Parathyroid adenoma (tissue), 2 donors: ENCODE results near the gene ARHGAP22.
A peak's percentile ranks its signal among the peaks of the same experiment; 100 is the strongest.

Experiments
- H2AFZ ChIP-seq: fragments of 300-600 bp; sonication (generic); one replicate; pipeline ENCODE4 v1.7.0; 2017; ENCODE audit warnings: antibody characterized with exemption, mild to moderate bottlenecking
- H3K27ac ChIP-seq: fragments of 300-600 bp; sonication (generic); one replicate; pipeline ENCODE4 v1.7.0; 2017
- H3K27me3 ChIP-seq: fragments of 300-600 bp; sonication (generic); one replicate; pipeline ENCODE4 v1.7.0; 2017; ENCODE audit warnings: low read length; ENCODE audit not compliant: control insufficient read depth, insufficient read depth
- H3K36me3 ChIP-seq: fragments of 300-600 bp; sonication (generic); one replicate; pipeline ENCODE4 v1.7.0; 2017; ENCODE audit warnings: low read length; ENCODE audit not compliant: control insufficient read depth, insufficient read depth
- H3K4me1 ChIP-seq: fragments of 300-600 bp; sonication (generic); one replicate; pipeline ENCODE4 v1.7.0; 2017; ENCODE audit warnings: control low read depth
- H3K4me2 ChIP-seq: fragments of 300-600 bp; sonication (generic); one replicate; pipeline ENCODE4 v1.7.0; 2017; ENCODE audit warnings: low read length
- H3K4me3 ChIP-seq: fragments of 300-600 bp; sonication (generic); one replicate; pipeline ENCODE4 v1.7.0; 2017; ENCODE audit warnings: low read depth, low read length
- H3K79me2 ChIP-seq: fragments of 300-600 bp; sonication (generic); one replicate; pipeline ENCODE4 v1.7.0; 2017; ENCODE audit warnings: control low read depth
- H3K9ac ChIP-seq: fragments of 300-600 bp; sonication (generic); one replicate; pipeline ENCODE4 v1.7.0; 2017; ENCODE audit warnings: mild to moderate bottlenecking
- H3K9me3 ChIP-seq: fragments of 300-600 bp; sonication (generic); one replicate; pipeline ENCODE4 v1.7.0; 2017; ENCODE audit warnings: low read length; ENCODE audit not compliant: control insufficient read depth
- CTCF ChIP-seq: fragments of 300-600 bp; sonication (generic); IDR thresholded peaks from one replicate; pipeline ENCODE4 v1.7.0; 2017; ENCODE audit warnings: antibody characterized with exemption, mild to moderate bottlenecking
- donor health status: primary hyperparathyroidism.

The ARHGAP22 gene

GRCh38 chr10:48445932-48446331, 158.9 kb downstream of the ARHGAP22 start:
- no peaks in the 10 kb centered on the region for H3K9me3 ChIP-seq
- no peak overlapping the region for H3K4me2 ChIP-seq
- TF ChIP-seq CTCF: no peak
- H3K27ac ChIP-seq: no peak overlapping the region
- H2AFZ ChIP-seq: no peak overlapping the region
- no peak overlapping the region for H3K4me3 ChIP-seq
- no peaks in the 10 kb centered on the region for H3K36me3 ChIP-seq
- no peaks in the 10 kb centered on the region for H3K27me3 ChIP-seq
- H3K4me1 ChIP-seq: peaks cover 15% of the 10 kb centered on the region
- peaks cover 10% of the 10 kb centered on the region for H3K79me2 ChIP-seq
- no peak overlapping the region for H3K9ac ChIP-seq

GRCh38 chr10:48444861-48445841, 159.7 kb downstream of the ARHGAP22 start:
- peaks cover 10% of the 10 kb centered on the region for H3K79me2 ChIP-seq
- peak overlapping the region; percentile 11 for H3K27ac ChIP-seq
- peak; percentile 65 for TF ChIP-seq CTCF
- peak overlapping the region; percentile 39 for H2AFZ ChIP-seq
- H3K36me3 ChIP-seq: no peaks in the 10 kb centered on the region
- peaks cover 18% of the 10 kb centered on the region for H3K4me1 ChIP-seq
- no peaks in the 10 kb centered on the region for H3K9me3 ChIP-seq
- no peak overlapping the region for H3K4me3 ChIP-seq
- H3K9ac ChIP-seq: no peak overlapping the region
- no peaks in the 10 kb centered on the region for H3K27me3 ChIP-seq
- H3K4me2 ChIP-seq: no peak overlapping the region

GRCh38 chr10:48444266-48444665, 160.6 kb downstream of the ARHGAP22 start:
- H3K36me3 ChIP-seq: no peaks in the 10 kb centered on the region
- H3K27me3 ChIP-seq: no peaks in the 10 kb centered on the region
- H3K4me1 ChIP-seq: peaks cover 25% of the 10 kb centered on the region
- no peak for TF ChIP-seq CTCF
- H3K9ac ChIP-seq: no peak overlapping the region
- no peaks in the 10 kb centered on the region for H3K9me3 ChIP-seq
- H3K4me2 ChIP-seq: no peak overlapping the region
- peaks cover 10% of the 10 kb centered on the region for H3K79me2 ChIP-seq
- no peak overlapping the region for H3K27ac ChIP-seq
- no peak overlapping the region for H3K4me3 ChIP-seq
- peak overlapping the region; percentile 38 for H2AFZ ChIP-seq

GRCh38 chr10:48442809-48443177, 162.1 kb downstream of the ARHGAP22 start:
- Histone ChIP-seq H3K79me2 (peaks cover 7% of the 10 kb centered on the region), H3K9ac (no peak overlapping the region), H3K4me2 (no peak overlapping the region), H3K36me3 (no peaks in the 10 kb centered on the region), H2AFZ (no peak overlapping the region), H3K27ac (no peak overlapping the region), H3K27me3 (no peaks in the 10 kb centered on the region), H3K9me3 (no peaks in the 10 kb centered on the region), H3K4me1 (peaks cover 29% of the 10 kb centered on the region), H3K4me3 (no peak overlapping the region)
- no peak for TF ChIP-seq CTCF
